ENCODE measurements around the gene RBMS2.

The RBMS2 gene

DNA sequence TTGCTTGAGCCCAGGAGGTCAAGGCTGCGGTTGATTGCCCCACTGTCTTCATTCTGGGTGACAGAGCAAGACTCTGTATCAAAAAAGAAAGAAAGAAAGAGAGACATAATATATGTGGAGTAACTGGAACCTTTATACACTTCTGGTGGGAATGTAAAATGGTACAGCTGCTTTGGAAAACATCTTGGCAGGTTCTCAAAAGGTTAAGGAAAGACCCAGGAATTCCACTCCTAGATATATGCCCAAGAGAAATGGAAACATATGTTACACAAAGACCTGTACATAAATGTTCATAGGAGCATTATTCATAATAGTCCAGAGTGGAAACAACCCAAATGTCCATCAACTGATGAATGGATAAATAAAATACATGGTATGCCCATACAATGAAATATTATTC lies 7.2 kb downstream of the RBMS2 start:
- H3K27me3 ChIP-seq (ENCODE audit: insufficient read depth, low read depth, severe bottlenecking): no peaks in the 10 kb centered on the region
- no peaks in the 10 kb centered on the region for H3K36me3 ChIP-seq
- no peaks in the 10 kb centered on the region for H3K9me3 ChIP-seq (ENCODE audit: severe bottlenecking)
- no peak overlapping the region for H3K4me3 ChIP-seq (ENCODE audit: low read depth, low read length)
- no peak overlapping the region for H3K27ac ChIP-seq
- TF ChIP-seq CTCF (IDR thresholded peaks at IDR 0.05; ENCODE audit: low read depth, low read length): no peak
- no peak for DNase-seq

- Histone ChIP-seq H3K27me3 (ENCODE audit: insufficient read depth, low read depth, severe bottlenecking) (no peaks in the 10 kb centered on the region), H3K27ac (no peak overlapping the region), H3K9me3 (ENCODE audit: severe bottlenecking) (no peaks in the 10 kb centered on the region), H3K4me3 (ENCODE audit: low read depth, low read length) (no peak overlapping the region), H3K36me3 (no peaks in the 10 kb centered on the region)
- no peak for TF ChIP-seq CTCF (IDR thresholded peaks at IDR 0.05; ENCODE audit: low read depth, low read length)
- no peak for DNase-seq
Observed at GRCh38 chr12:56529656-56530055, 8.0 kb downstream of the RBMS2 start.

- Histone ChIP-seq H3K36me3 (no peaks in the 10 kb centered on the region), H3K4me3 (ENCODE audit: low read depth, low read length) (no peak overlapping the region), H3K9me3 (ENCODE audit: severe bottlenecking) (no peaks in the 10 kb centered on the region), H3K27me3 (ENCODE audit: insufficient read depth, low read depth, severe bottlenecking) (no peaks in the 10 kb centered on the region), H3K27ac (no peak overlapping the region)
- DNase-seq: no peak
- no peak for TF ChIP-seq CTCF (IDR thresholded peaks at IDR 0.05; ENCODE audit: low read depth, low read length)
Observed at GRCh38 chr12:56530390-56531055, 8.9 kb downstream of the RBMS2 start.

DNA sequence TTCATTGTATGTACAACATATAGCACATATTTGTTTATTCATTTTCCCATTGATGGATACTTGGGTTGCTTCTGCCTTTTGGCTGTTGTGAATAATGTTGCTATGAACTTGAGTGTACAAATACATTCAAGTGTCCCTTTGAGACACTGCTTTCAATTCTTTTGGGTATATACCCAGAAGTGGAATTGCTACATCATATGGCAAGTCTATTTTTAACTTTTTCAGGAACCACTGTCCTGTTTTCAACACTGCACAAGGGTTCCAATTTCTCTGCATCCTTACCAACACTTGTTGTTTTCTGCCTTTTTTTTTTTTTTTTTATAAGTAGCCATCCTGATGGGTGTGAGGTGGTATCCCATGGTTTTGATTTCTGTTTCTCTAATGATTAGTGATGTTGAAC lies 15.9 kb downstream of the RBMS2 start:
- H3K36me3 ChIP-seq: no peaks in the 10 kb centered on the region
- DNase-seq: no peak
- no peak overlapping the region for H3K27ac ChIP-seq
- no peaks in the 10 kb centered on the region for H3K9me3 ChIP-seq (ENCODE audit: severe bottlenecking)
- no peak for TF ChIP-seq CTCF (IDR thresholded peaks at IDR 0.05; ENCODE audit: low read depth, low read length)
- no peaks in the 10 kb centered on the region for H3K27me3 ChIP-seq (ENCODE audit: insufficient read depth, low read depth, severe bottlenecking)
- H3K4me3 ChIP-seq (ENCODE audit: low read depth, low read length): no peak overlapping the region

DNA sequence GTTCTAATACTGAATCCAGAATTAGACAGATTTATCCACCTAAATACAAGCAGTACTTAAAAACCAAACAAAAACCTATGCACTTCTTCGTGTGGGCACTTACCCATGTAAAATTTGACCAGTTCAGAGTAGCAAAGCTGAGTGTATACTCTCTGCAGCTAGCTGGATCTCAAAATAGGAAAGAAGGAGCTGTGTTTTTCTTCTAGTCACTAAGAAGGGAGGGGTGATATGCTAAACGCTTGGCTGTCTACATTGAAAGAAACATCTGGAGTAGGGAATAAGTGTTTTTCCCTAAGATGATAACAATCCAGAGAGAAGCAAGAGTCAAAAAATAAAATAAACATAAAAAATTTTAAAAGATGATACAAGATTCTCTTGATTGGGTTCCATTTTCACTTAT lies 20.0 kb downstream of the RBMS2 start:
- no peak for DNase-seq
- H3K4me3 ChIP-seq (ENCODE audit: low read depth, low read length): no peak overlapping the region
- TF ChIP-seq CTCF (IDR thresholded peaks at IDR 0.05; ENCODE audit: low read depth, low read length): no peak

DNA sequence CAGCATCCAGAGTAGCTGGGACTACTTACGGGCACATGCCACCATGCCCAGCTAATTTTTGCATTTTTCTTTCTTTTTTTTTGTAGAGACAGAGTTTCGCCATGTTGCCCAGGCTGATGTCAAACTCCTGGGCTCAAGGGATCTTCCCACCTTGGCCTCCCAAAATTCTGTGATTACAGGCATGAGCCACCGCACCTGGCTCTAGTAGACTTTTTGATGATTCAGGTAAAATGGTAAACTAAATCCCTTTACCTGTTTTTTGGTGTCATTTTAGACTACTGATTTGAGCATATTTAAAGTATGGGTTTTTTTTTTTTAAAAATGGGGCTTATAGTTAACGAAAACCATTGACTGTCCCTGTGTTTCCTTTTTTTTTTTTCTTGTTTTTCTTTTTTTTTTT lies 20.5 kb downstream of the RBMS2 start:
- no peak for TF ChIP-seq CTCF (IDR thresholded peaks at IDR 0.05; ENCODE audit: low read depth, low read length)
- Histone ChIP-seq H3K27me3 (ENCODE audit: insufficient read depth, low read depth, severe bottlenecking) (no peaks in the 10 kb centered on the region), H3K36me3 (no peaks in the 10 kb centered on the region), H3K9me3 (ENCODE audit: severe bottlenecking) (no peaks in the 10 kb centered on the region), H3K4me3 (ENCODE audit: low read depth, low read length) (no peak overlapping the region), H3K27ac (no peak overlapping the region)
- DNase-seq: no peak

More for the DNA sequence above, 20.0 kb downstream of the RBMS2 start:
- H3K27ac ChIP-seq: no peak overlapping the region
- no peaks in the 10 kb centered on the region for H3K9me3 ChIP-seq (ENCODE audit: severe bottlenecking)
- H3K27me3 ChIP-seq (ENCODE audit: insufficient read depth, low read depth, severe bottlenecking): no peaks in the 10 kb centered on the region
- no peaks in the 10 kb centered on the region for H3K36me3 ChIP-seq

Measured in WERI-Rb-1 (cell line).